ENCODE data around the gene FAM131B.

- TF ChIP-seq CTCF (IDR thresholded peaks at IDR 0.05; ENCODE audit: low read length) (no peak), EZH2 (IDR thresholded peaks at IDR 0.05; ENCODE audit: borderline replicate concordance, low read length) (no peak)
Measured at GRCh38 chr7:143408252-143408685, 45.8 kb upstream of the FAM131B start.

Data from OCI-LY1 (cell line).